ENCODE results near the gene DHX30.

The DHX30 gene

DNA sequence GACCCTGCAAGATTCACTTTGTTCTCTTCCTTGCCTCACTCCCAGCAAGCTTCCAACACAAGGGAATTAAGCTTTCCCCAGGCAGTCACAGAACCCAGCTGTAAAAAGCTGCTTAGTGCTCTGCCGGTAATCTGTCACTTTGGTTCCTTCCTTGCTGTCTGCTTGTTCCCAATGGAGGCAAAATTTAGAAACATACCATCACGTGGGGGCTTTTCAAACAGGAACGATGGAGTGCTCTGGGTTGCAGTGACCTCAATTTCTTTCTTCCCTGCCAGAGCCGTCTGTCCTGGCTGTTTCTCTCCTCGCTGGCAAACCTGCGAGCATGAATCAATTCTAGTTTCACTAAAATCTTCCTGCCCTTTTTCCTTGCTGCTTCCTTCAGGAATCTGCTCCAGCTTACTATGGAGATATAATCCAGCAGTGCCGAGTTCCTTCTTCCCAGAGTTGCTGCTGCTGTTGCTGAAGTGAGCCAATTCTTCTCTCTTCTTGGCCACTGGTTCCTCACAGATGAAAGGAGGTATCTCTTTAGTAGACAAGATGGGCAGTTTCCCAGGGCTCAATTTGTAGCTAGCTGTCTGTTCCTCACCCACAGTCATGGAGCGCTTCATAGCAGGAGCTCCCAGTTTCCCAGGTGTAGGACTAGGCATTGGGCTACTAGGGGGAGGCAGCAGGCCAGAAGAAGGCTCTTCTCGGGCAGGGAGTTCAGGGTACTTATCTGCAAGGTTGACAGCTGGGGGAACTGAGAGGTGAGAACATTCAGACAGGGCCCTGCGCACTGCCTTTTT lies 88.1 kb downstream of the DHX30 start:
- no peak for DNase-seq
- POLR2A ChIA-PET, result no interaction called here
- Histone ChIP-seq H3K27me3 (replicated peaks in 2 of 5; ENCODE audit: control insufficient read depth in 4 of 5, insufficient read depth in 5 of 5, low read length in 4 of 5) (no peaks in the 10 kb centered on the region), H3K9me3 (ENCODE audit: control extremely low read depth in 1 of 5, control insufficient read depth in 4 of 5, insufficient read depth in 2 of 5, low read depth in 1 of 5, low read length in 4 of 5) (no peaks in the 10 kb centered on the region), H3K4me1 (ENCODE audit: control extremely low read depth in 1 of 4, control insufficient read depth in 4 of 4, insufficient read depth in 4 of 4, low read length in 3 of 4) (peaks cover 0 to 6% (median 0%) of the 10 kb centered on the region in 4 experiments), H3K27ac (ENCODE audit: insufficient read depth in 1 of 2, low read depth in 1 of 2, low read length in 2 of 2, poor library complexity in 1 of 2, severe bottlenecking in 2 of 2) (no peak overlapping the region), H3K36me3 (ENCODE audit: control insufficient read depth in 4 of 4, insufficient read depth in 4 of 4, low read length in 3 of 4) (peaks cover 0 to 20% (median 8%) of the 10 kb centered on the region in 4 experiments), H3K4me3 (ENCODE audit: control insufficient read depth in 1 of 7, extremely low read depth in 1 of 7, insufficient read depth in 4 of 7, low read depth in 2 of 7, low read length in 6 of 7) (no peak overlapping the region)
- CTCF ChIA-PET, result no interaction called here
- WGBS (ENCODE audit: insufficient coverage), result 84% methylated on average over 9 of the region's 10 CpGs

- 90% methylated on average over 2 of the region's 3 CpGs for WGBS (ENCODE audit: insufficient coverage)
- peaks cover 0 to 6% (median 0%) of the 10 kb centered on the region in 4 experiments for H3K4me1 ChIP-seq (ENCODE audit: control extremely low read depth in 1 of 4, control insufficient read depth in 4 of 4, insufficient read depth in 4 of 4, low read length in 3 of 4)
- CTCF ChIA-PET, result no interaction called here
- H3K36me3 ChIP-seq (ENCODE audit: control insufficient read depth in 4 of 4, insufficient read depth in 4 of 4, low read length in 3 of 4), result peaks cover 0 to 17% (median 8%) of the 10 kb centered on the region in 4 experiments
- H3K27me3 ChIP-seq (replicated peaks in 2 of 5; ENCODE audit: control insufficient read depth in 4 of 5, insufficient read depth in 5 of 5, low read length in 4 of 5), result no peaks in the 10 kb centered on the region
- no peak for DNase-seq
- no peaks in the 10 kb centered on the region for H3K9me3 ChIP-seq (ENCODE audit: control extremely low read depth in 1 of 5, control insufficient read depth in 4 of 5, insufficient read depth in 2 of 5, low read depth in 1 of 5, low read length in 4 of 5)
- no peak overlapping the region for H3K27ac ChIP-seq (ENCODE audit: insufficient read depth in 1 of 2, low read depth in 1 of 2, low read length in 2 of 2, poor library complexity in 1 of 2, severe bottlenecking in 2 of 2)
- H3K4me3 ChIP-seq (ENCODE audit: control insufficient read depth in 1 of 7, extremely low read depth in 1 of 7, insufficient read depth in 4 of 7, low read depth in 2 of 7, low read length in 6 of 7), result no peak overlapping the region
- POLR2A ChIA-PET, result no interaction called here
Measured at GRCh38 chr3:47891613-47892005, 88.7 kb downstream of the DHX30 start.

- ChIA-PET CTCF (interaction anchor here (1.4 kb wide), 1 partner anchor 97 kb away, joined by 3 read pairs; no protein-coding TSS in a partner anchor), POLR2A (interaction anchor here (0.6 kb wide), 1 partner anchor 12 kb away, joined by 3 read pairs; no protein-coding TSS in a partner anchor)
- H3K9me3 ChIP-seq (ENCODE audit: control extremely low read depth in 1 of 5, control insufficient read depth in 4 of 5, insufficient read depth in 2 of 5, low read depth in 1 of 5, low read length in 4 of 5), result no peaks in the 10 kb centered on the region
- H3K4me1 ChIP-seq (ENCODE audit: control extremely low read depth in 1 of 4, control insufficient read depth in 4 of 4, insufficient read depth in 4 of 4, low read length in 3 of 4), result peaks cover 0 to 6% (median 0%) of the 10 kb centered on the region in 4 experiments
- 89% methylated on average over 10 of the region's 15 CpGs for WGBS (ENCODE audit: insufficient coverage)
- peaks cover 0 to 17% (median 8%) of the 10 kb centered on the region in 4 experiments for H3K36me3 ChIP-seq (ENCODE audit: control insufficient read depth in 4 of 4, insufficient read depth in 4 of 4, low read length in 3 of 4)
- H3K27ac ChIP-seq (ENCODE audit: insufficient read depth in 1 of 2, low read depth in 1 of 2, low read length in 2 of 2, poor library complexity in 1 of 2, severe bottlenecking in 2 of 2), result no peak overlapping the region
- no peak overlapping the region for H3K4me3 ChIP-seq (ENCODE audit: control insufficient read depth in 1 of 7, extremely low read depth in 1 of 7, insufficient read depth in 4 of 7, low read depth in 2 of 7, low read length in 6 of 7)
- DNase-seq, result no peak
- no peaks in the 10 kb centered on the region for H3K27me3 ChIP-seq (replicated peaks in 2 of 5; ENCODE audit: control insufficient read depth in 4 of 5, insufficient read depth in 5 of 5, low read length in 4 of 5)
Measured at GRCh38 chr3:47892286-47893040, 89.5 kb downstream of the DHX30 start.

DNA sequence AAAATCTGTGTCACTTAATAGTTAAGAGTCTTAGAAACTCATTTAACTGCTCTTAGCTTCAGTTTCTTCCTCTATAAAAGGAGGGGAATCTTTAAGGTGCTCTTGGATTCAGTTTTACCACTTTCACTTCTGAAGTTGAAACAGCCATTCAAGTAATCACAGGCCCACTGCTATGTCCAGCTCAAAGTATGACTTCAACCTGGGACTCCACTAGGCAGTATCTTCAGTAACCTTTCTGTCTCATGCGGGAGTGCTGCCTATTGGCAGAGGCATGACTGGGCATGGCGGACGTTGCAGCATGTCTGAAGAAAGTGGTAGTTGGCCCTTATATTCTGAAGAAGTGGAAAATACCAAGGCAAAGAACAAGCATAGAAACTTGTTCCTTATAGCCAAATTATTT lies 92.3 kb downstream of the DHX30 start:
- DNase-seq, result no peak
- WGBS (ENCODE audit: insufficient coverage), result 100% methylated on average over 2 of the region's 3 CpGs
- H3K4me3 ChIP-seq (ENCODE audit: control insufficient read depth in 1 of 7, extremely low read depth in 1 of 7, insufficient read depth in 4 of 7, low read depth in 2 of 7, low read length in 6 of 7), result no peak overlapping the region
- H3K36me3 ChIP-seq (ENCODE audit: control insufficient read depth in 4 of 4, insufficient read depth in 4 of 4, low read length in 3 of 4), result peaks cover 0 to 21% (median 8%) of the 10 kb centered on the region in 4 experiments
- POLR2A ChIA-PET, result no interaction called here
- H3K9me3 ChIP-seq (ENCODE audit: control extremely low read depth in 1 of 5, control insufficient read depth in 4 of 5, insufficient read depth in 2 of 5, low read depth in 1 of 5, low read length in 4 of 5), result no peaks in the 10 kb centered on the region
- H3K27me3 ChIP-seq (replicated peaks in 2 of 5; ENCODE audit: control insufficient read depth in 4 of 5, insufficient read depth in 5 of 5, low read length in 4 of 5), result no peaks in the 10 kb centered on the region
- H3K27ac ChIP-seq (ENCODE audit: insufficient read depth in 1 of 2, low read depth in 1 of 2, low read length in 2 of 2, poor library complexity in 1 of 2, severe bottlenecking in 2 of 2), result no peak overlapping the region
- CTCF ChIA-PET, result interaction anchor here (0.9 kb wide), 1 partner anchor 256 kb away, joined by 3 read pairs; no protein-coding TSS in a partner anchor
- no peaks in the 10 kb centered on the region for H3K4me1 ChIP-seq (ENCODE audit: control extremely low read depth in 1 of 4, control insufficient read depth in 4 of 4, insufficient read depth in 4 of 4, low read length in 3 of 4)

DNA sequence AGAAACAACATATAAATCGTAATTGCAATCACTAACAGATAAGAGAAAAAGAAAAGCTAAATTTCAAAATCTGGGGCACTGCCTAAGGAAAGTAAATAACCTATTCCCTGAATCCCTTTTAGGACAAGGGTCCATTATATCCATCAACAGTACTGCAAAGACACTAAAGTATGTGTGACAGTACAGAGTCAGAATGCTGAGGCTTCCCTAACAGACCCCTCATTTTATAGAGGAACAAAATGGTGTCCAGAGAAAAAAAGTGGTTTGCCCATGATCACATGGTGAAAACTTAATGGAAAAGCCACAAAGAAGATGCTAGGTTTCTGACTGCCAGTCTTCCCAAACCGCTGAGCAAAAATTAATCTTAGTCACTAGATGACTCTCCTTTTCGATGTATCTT lies 93.8 kb downstream of the DHX30 start:
- Histone ChIP-seq H3K27me3 (replicated peaks in 2 of 5; ENCODE audit: control insufficient read depth in 4 of 5, insufficient read depth in 5 of 5, low read length in 4 of 5) (no peaks in the 10 kb centered on the region), H3K4me1 (ENCODE audit: control extremely low read depth in 1 of 4, control insufficient read depth in 4 of 4, insufficient read depth in 4 of 4, low read length in 3 of 4) (no peaks in the 10 kb centered on the region), H3K27ac (ENCODE audit: insufficient read depth in 1 of 2, low read depth in 1 of 2, low read length in 2 of 2, poor library complexity in 1 of 2, severe bottlenecking in 2 of 2) (no peak overlapping the region), H3K9me3 (ENCODE audit: control extremely low read depth in 1 of 5, control insufficient read depth in 4 of 5, insufficient read depth in 2 of 5, low read depth in 1 of 5, low read length in 4 of 5) (no peaks in the 10 kb centered on the region), H3K36me3 (ENCODE audit: control insufficient read depth in 4 of 4, insufficient read depth in 4 of 4, low read length in 3 of 4) (peaks cover 0 to 12% (median 4%) of the 10 kb centered on the region in 4 experiments), H3K4me3 (ENCODE audit: control insufficient read depth in 1 of 7, extremely low read depth in 1 of 7, insufficient read depth in 4 of 7, low read depth in 2 of 7, low read length in 6 of 7) (no peak overlapping the region)
- WGBS (ENCODE audit: insufficient coverage), result 94% methylated on average over 3 of the region's 3 CpGs
- ChIA-PET CTCF (no interaction called here), POLR2A (no interaction called here)
- DNase-seq, result no peak

GRCh38 chr3:47897954-47898353 lies 95.0 kb downstream of the DHX30 start:
- Histone ChIP-seq H3K4me3 (ENCODE audit: control insufficient read depth in 1 of 7, extremely low read depth in 1 of 7, insufficient read depth in 4 of 7, low read depth in 2 of 7, low read length in 6 of 7) (no peak overlapping the region), H3K36me3 (ENCODE audit: control insufficient read depth in 4 of 4, insufficient read depth in 4 of 4, low read length in 3 of 4) (peaks cover 0 to 9% (median 4%) of the 10 kb centered on the region in 4 experiments), H3K9me3 (ENCODE audit: control extremely low read depth in 1 of 5, control insufficient read depth in 4 of 5, insufficient read depth in 2 of 5, low read depth in 1 of 5, low read length in 4 of 5) (no peaks in the 10 kb centered on the region), H3K4me1 (ENCODE audit: control extremely low read depth in 1 of 4, control insufficient read depth in 4 of 4, insufficient read depth in 4 of 4, low read length in 3 of 4) (no peaks in the 10 kb centered on the region), H3K27ac (ENCODE audit: insufficient read depth in 1 of 2, low read depth in 1 of 2, low read length in 2 of 2, poor library complexity in 1 of 2, severe bottlenecking in 2 of 2) (no peak overlapping the region), H3K27me3 (replicated peaks in 2 of 5; ENCODE audit: control insufficient read depth in 4 of 5, insufficient read depth in 5 of 5, low read length in 4 of 5) (no peaks in the 10 kb centered on the region)
- DNase-seq, result no peak
- CTCF ChIA-PET, result no interaction called here
- POLR2A ChIA-PET, result no interaction called here
- 96% methylated on average over 3 of the region's 3 CpGs for WGBS (ENCODE audit: insufficient coverage)

All from common myeloid progenitor, CD34-positive (primary cell).